AG04450 (cell line): Measurements from ENCODE around the gene IGSF9B. TPM values are rescaled to one million over a fixed set of nuclear protein-coding genes. Genes with fewer than 3 reads are reported as not detected.

Source experiments
- CTCF ChIA-PET: fragments of 300-600, 350-600 bp; formaldehyde crosslinking; extraction: SDS; loops from one replicate; lab custom pipeline; 2022; ENCODE audit warnings: antibody characterized with exemption, inconsistent platforms; lab: Charles Lee
- POLR2A ChIA-PET: fragments of 350-600 bp; formaldehyde crosslinking; extraction: SDS; loops from one replicate; lab custom pipeline; 2021; ENCODE audit warnings: antibody characterized with exemption, inconsistent platforms; lab: Yijun Ruan, JAX
- DNase-seq: peaks from one replicate; pipeline ENCODE4 v3.0.0-alpha.2; 2011; ENCODE audit warnings: low read depth, low spot score
- H3K27ac ChIP-seq: one replicate; pipeline ENCODE4 v1.5.1; 2012; ENCODE audit warnings: low read depth, low read length, control low read depth
- H3K27me3 ChIP-seq: one replicate; pipeline ENCODE4 v1.6.0; 2012; ENCODE audit warnings: low read length; ENCODE audit not compliant: control insufficient read depth, insufficient read depth
- H3K4me3 ChIP-seq: 2 replicates; pipeline ENCODE4 v1.5.1; 2011; ENCODE audit warnings: mild to moderate bottlenecking, low read depth, low read length, control low read depth
- H3K9me3 ChIP-seq: 2 replicates; pipeline ENCODE4 v1.5.1; 2012; ENCODE audit warnings: low read length; ENCODE audit not compliant: control insufficient read depth, insufficient read depth
- CTCF ChIP-seq: IDR thresholded peaks from 2 replicates; pipeline ENCODE4 v1.5.1; 2011; ENCODE audit warnings: low read depth, low read length, control low read depth, inconsistent platforms
- polyA plus RNA-seq: library from polyadenylated mRNA; depleted of rRNA; stranded (reverse); fragments of >200 nt; gene quantifications from 2 replicates; pipeline ENCODE4 v1.2.3, GENCODE V29; 2011

Gene IGSF9B
- polyA plus RNA-seq, 1 experiment = not detected

DNA sequence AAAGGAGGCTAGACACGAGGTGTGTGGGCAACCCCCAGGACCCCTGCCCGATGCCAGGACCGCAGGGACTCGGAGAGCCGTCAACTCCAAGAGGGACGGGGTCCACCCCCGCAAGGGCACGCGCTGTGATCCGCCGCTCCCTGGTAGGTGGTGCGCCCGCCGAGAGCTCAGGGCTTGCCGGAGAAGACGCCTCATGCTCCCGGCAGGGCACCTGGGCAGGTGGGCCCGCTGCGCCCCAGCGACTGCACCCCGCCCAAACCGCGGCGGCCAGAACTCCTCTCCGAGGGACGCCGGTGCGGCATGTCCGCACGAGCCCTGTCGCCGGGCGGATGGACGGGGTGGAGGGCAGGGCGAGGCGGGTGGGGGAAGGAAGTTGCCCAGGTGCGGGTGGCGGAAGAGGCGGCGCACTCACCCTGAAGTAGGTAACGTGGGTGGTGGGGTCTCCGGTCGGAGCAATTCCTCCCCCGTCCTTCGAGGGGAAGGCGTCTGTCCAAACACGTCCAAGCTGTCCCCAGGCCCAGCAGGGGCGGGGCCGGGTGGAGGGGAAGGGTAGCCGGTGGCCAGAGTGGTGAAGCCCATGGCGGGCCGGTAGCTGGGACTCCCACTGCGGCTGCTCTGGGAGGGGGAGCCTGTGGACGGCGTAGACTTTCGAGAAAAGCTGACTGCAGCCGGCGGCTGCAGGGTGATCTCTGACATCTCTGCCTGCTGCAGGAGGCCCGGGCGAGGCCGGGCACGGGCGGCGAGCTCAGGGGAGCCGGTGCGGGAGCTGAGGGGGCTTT is 37.2 kb downstream of the IGSF9B start:
- Histone ChIP-seq H3K27ac (no peak overlapping the region), H3K27me3 (peaks cover 2% of the 10 kb centered on the region), H3K4me3 (no peak overlapping the region), H3K9me3 (peaks cover 16% of the 10 kb centered on the region; the same call in 1 of the 2 replicates)
- ChIA-PET POLR2A (no interaction called here), CTCF (no interaction called here)
- TF ChIP-seq CTCF = no peak
- DNase-seq = no peak

DNA sequence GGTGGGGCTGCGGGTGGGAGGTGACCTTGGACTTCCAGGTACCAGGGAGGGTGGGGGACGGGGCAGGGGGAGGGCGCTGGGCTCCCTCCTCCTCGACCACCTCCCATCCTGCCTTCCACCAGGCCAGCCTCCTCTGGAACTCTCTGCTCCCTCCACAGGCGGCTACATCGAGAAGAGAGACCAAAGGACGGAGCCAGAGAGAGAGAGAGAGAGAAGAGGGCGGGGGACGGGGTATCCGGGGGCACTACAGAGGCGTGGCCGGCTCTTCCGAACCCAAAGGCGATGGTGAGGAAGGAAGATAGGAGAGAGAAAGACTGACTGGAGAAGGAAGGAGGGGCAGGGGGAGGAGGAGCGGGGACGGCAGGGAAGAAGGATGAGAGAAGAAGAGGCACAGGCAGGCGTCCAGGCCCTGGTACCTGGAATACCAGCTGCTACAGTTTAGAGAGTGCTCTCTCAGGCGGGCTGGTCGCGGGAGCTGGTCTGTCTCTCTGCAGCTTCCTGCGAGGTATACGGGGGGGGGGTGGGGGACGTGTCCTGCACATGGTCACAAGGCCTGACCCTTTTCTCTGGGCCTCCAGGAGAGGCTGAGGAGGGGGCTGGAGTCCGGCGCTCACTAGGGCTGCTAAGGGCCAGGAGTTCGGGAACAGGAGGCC is 38.0 kb downstream of the IGSF9B start:
- Histone ChIP-seq H3K4me3 (no peak overlapping the region), H3K27me3 (peaks cover 2% of the 10 kb centered on the region), H3K9me3 (peaks cover 16% of the 10 kb centered on the region; the same call in 1 of the 2 replicates), H3K27ac (no peak overlapping the region)
- TF ChIP-seq CTCF = no peak
- DNase-seq = no peak
- CTCF ChIA-PET = no interaction called here
- POLR2A ChIA-PET = no interaction called here

GRCh38 chr11:133917921-133918607 is 38.7 kb downstream of the IGSF9B start:
- Histone ChIP-seq H3K27me3 (peaks cover 2% of the 10 kb centered on the region), H3K9me3 (peaks cover 16% of the 10 kb centered on the region; the same call in 1 of the 2 replicates), H3K27ac (no peak overlapping the region), H3K4me3 (no peak overlapping the region)
- POLR2A ChIA-PET = no interaction called here
- no peak for TF ChIP-seq CTCF
- no peak for DNase-seq
- CTCF ChIA-PET = interaction anchor here (1.8 kb wide), 1 partner anchor 10 kb away, joined by 4 read pairs; no protein-coding TSS in a partner anchor

GRCh38 chr11:133916784-133917440 is 39.9 kb downstream of the IGSF9B start:
- no peak for TF ChIP-seq CTCF

More at GRCh38 chr11:133916784-133917440, 39.9 kb downstream of the IGSF9B start:
- H3K27me3 ChIP-seq = peaks cover 2% of the 10 kb centered on the region
- peaks cover 16% of the 10 kb centered on the region; the same call in 1 of the 2 replicates for H3K9me3 ChIP-seq
- no peak for DNase-seq
- H3K4me3 ChIP-seq = no peak overlapping the region
- CTCF ChIA-PET = interaction anchor here (1.8 kb wide), 1 partner anchor 11 kb away, joined by 4 read pairs; no protein-coding TSS in a partner anchor
- POLR2A ChIA-PET = no interaction called here
- H3K27ac ChIP-seq = no peak overlapping the region
